ENCODE measurements around the gene M1AP. TPM values are rescaled to one million over a fixed set of nuclear protein-coding genes. Genes with fewer than 3 reads are reported as not detected.

Gene M1AP
- total RNA-seq, 1 experiment from 2014 or later: not detected

DNA sequence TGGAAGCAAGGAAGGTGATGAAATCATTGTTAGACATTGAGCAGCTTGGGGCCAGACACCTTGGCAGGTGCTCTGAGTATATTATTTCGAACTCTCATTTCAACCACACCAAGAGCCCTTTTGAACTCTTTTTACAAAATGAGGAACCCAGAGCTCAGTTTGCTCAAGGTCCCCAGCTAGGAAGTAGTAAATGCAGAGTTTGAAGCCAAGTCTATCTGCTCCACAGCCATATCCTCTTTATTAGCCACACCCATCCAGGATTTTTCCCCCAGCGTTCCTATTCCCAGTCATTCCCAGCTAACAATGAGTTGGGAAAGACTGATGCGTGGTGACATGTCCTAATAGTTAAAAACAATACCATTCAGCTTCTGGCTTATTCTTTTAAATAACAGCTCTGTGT is 46.2 kb upstream of the M1AP start:
- Histone ChIP-seq H3K4me3 (ENCODE audit: low read depth, low read length) (no peak overlapping the region), H3K4me1 (peaks cover 13% of the 10 kb centered on the region), H3K27me3 (replicated peaks; ENCODE audit: control insufficient read depth, insufficient read depth, low read length) (no peaks in the 10 kb centered on the region), H3K36me3 (ENCODE audit: control insufficient read depth, insufficient read depth, low read length) (no peaks in the 10 kb centered on the region; the same call in 1 of the 2 replicates), H3K9me3 (no peaks in the 10 kb centered on the region; the same call in 1 of the 2 replicates)
- DNase-seq: no peak
- POLR2A ChIA-PET: interaction anchor here (0.9 kb wide), 1 partner anchor 141 kb away, joined by 3 read pairs; no protein-coding TSS in a partner anchor
- BruUV-seq (replicated peaks): no TSS peak
- Mint-ChIP-seq H3K27ac (ENCODE audit: unreplicated experiment) (no peak overlapping the region), H3K4me1 (ENCODE audit: low read depth, unreplicated experiment) (no peaks in the 10 kb centered on the region), H3K27me3 (ENCODE audit: insufficient read depth, unreplicated experiment) (no peaks in the 10 kb centered on the region), H3K4me3 (ENCODE audit: unreplicated experiment) (no peak overlapping the region), H3K9me3 (ENCODE audit: unreplicated experiment) (no peaks in the 10 kb centered on the region), H3K36me3 (ENCODE audit: insufficient read depth, unreplicated experiment) (no peaks in the 10 kb centered on the region)
- CTCF ChIA-PET: interaction anchor here (1.4 kb wide), 1 partner anchor 21 kb away, joined by 3 read pairs; no protein-coding TSS in a partner anchor
- intact Hi-C loops (cut with micrococcal nuclease; ENCODE audit: unreplicated experiment): loop anchor here (5.0 to 10.0 kb wide), 2 partner anchors 291 to 708 kb away; no protein-coding TSS in a partner anchor
- TF ChIP-seq, protein P1, sequence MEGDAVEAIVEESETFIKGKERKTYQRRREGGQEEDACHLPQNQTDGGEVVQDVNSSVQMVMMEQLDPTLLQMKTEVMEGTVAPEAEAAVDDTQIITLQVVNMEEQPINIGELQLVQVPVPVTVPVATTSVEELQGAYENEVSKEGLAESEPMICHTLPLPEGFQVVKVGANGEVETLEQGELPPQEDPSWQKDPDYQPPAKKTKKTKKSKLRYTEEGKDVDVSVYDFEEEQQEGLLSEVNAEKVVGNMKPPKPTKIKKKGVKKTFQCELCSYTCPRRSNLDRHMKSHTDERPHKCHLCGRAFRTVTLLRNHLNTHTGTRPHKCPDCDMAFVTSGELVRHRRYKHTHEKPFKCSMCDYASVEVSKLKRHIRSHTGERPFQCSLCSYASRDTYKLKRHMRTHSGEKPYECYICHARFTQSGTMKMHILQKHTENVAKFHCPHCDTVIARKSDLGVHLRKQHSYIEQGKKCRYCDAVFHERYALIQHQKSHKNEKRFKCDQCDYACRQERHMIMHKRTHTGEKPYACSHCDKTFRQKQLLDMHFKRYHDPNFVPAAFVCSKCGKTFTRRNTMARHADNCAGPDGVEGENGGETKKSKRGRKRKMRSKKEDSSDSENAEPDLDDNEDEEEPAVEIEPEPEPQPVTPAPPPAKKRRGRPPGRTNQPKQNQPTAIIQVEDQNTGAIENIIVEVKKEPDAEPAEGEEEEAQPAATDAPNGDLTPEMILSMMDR (IDR thresholded peaks at IDR 0.05; ENCODE audit: insufficient read depth in 1 of 2, low read depth in 1 of 2, low read length in 1 of 2, severe bottlenecking in 1 of 2, unreplicated experiment in 1 of 2): no peak

DNA sequence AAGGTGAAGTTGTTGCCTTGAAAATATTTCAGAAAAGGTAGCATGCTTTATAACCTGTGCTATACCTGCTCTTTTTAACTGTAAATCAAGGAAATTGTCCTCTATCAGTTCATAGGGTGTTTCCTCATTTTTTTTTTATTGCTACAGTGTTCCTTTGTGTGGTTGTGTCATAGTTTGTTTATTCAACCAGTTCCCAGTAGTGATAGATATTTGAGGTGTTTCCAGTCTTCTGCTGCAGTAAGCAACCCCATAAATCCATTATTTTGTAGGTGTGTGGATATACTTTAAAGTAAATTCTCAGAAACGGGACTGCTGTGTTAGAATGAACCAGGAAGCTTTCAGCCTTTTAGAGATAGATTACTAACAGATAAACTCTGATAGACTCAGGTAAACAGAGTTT is 45.5 kb upstream of the M1AP start:
- POLR2A ChIA-PET: interaction anchor here (0.9 kb wide), 1 partner anchor 142 kb away, joined by 3 read pairs; no protein-coding TSS in a partner anchor
- TF ChIP-seq, protein P1 (IDR thresholded peaks at IDR 0.05; ENCODE audit: insufficient read depth in 1 of 2, low read depth in 1 of 2, low read length in 1 of 2, severe bottlenecking in 1 of 2, unreplicated experiment in 1 of 2): no peak
- Histone ChIP-seq H3K9me3 (no peaks in the 10 kb centered on the region), H3K4me3 (ENCODE audit: low read depth, low read length) (no peak overlapping the region), H3K4me1 (peaks cover 13% of the 10 kb centered on the region), H3K27me3 (replicated peaks; ENCODE audit: control insufficient read depth, insufficient read depth, low read length) (no peaks in the 10 kb centered on the region), H3K36me3 (ENCODE audit: control insufficient read depth, insufficient read depth, low read length) (no peaks in the 10 kb centered on the region; the same call in 1 of the 2 replicates)
- no peaks in the 10 kb centered on the region for H3K27me3 Mint-ChIP-seq (ENCODE audit: insufficient read depth, unreplicated experiment)
- CTCF ChIA-PET: interaction anchor here (1.4 kb wide), 1 partner anchor 22 kb away, joined by 3 read pairs; no protein-coding TSS in a partner anchor
- no peak for DNase-seq
- no peaks in the 10 kb centered on the region for H3K36me3 Mint-ChIP-seq (ENCODE audit: insufficient read depth, unreplicated experiment)
- H3K9me3 Mint-ChIP-seq (ENCODE audit: unreplicated experiment): no peaks in the 10 kb centered on the region
- BruUV-seq (replicated peaks): no TSS peak
- H3K27ac Mint-ChIP-seq (ENCODE audit: unreplicated experiment): no peak overlapping the region
- H3K4me1 Mint-ChIP-seq (ENCODE audit: low read depth, unreplicated experiment): no peaks in the 10 kb centered on the region
- intact Hi-C loops (cut with micrococcal nuclease; ENCODE audit: unreplicated experiment): loop anchor here (5.0 to 10.0 kb wide), 2 partner anchors 291 to 709 kb away; no protein-coding TSS in a partner anchor
- H3K4me3 Mint-ChIP-seq (ENCODE audit: unreplicated experiment): no peak overlapping the region

DNA sequence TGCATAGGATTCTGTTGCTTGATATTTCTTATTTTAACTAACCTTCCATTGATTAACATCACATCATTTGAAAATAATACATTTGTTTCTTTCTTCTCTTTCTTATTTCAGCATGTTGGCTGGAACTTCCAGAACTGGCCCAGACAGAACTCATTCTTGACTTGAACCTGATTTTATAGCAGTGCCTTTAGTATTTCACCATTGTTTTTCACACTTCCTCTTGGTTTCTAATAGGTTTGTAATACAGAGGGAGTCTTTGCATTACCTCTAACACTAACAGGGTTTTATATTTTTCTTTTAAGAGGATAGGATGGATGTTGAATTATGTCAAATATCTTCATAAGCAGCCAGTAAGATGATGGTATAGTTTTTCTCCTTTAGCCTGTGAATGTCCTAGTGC is 45.1 kb upstream of the M1AP start:
- Histone ChIP-seq H3K27me3 (replicated peaks; ENCODE audit: control insufficient read depth, insufficient read depth, low read length) (no peaks in the 10 kb centered on the region), H3K4me3 (ENCODE audit: low read depth, low read length) (no peak overlapping the region), H3K36me3 (ENCODE audit: control insufficient read depth, insufficient read depth, low read length) (no peaks in the 10 kb centered on the region; the same call in 1 of the 2 replicates), H3K4me1 (peaks cover 13% of the 10 kb centered on the region), H3K9me3 (no peaks in the 10 kb centered on the region)
- Mint-ChIP-seq H3K9me3 (ENCODE audit: unreplicated experiment) (no peaks in the 10 kb centered on the region), H3K27me3 (ENCODE audit: insufficient read depth, unreplicated experiment) (no peaks in the 10 kb centered on the region), H3K4me3 (ENCODE audit: unreplicated experiment) (no peak overlapping the region), H3K4me1 (ENCODE audit: low read depth, unreplicated experiment) (no peaks in the 10 kb centered on the region), H3K36me3 (ENCODE audit: insufficient read depth, unreplicated experiment) (no peaks in the 10 kb centered on the region), H3K27ac (ENCODE audit: unreplicated experiment) (no peak overlapping the region)
- TF ChIP-seq, protein P1 (IDR thresholded peaks at IDR 0.05; ENCODE audit: insufficient read depth in 1 of 2, low read depth in 1 of 2, low read length in 1 of 2, severe bottlenecking in 1 of 2, unreplicated experiment in 1 of 2): no peak
- ChIA-PET POLR2A (no interaction called here), CTCF (no interaction called here)
- DNase-seq: no peak
- BruUV-seq (replicated peaks): no TSS peak
- intact Hi-C loops (cut with micrococcal nuclease; ENCODE audit: unreplicated experiment): loop anchor here (5.0 to 10.0 kb wide), 2 partner anchors 292 to 709 kb away; no protein-coding TSS in a partner anchor
